ENCODE measurements around the gene SLC39A11.

- TF ChIP-seq CTCF (IDR thresholded peaks at IDR 0.05) = no peak
- no peak for TF ChIP-seq ELF1 (IDR thresholded peaks at IDR 0.05)
- TF ChIP-seq NRF1 (IDR thresholded peaks at IDR 0.05; ENCODE audit: low read depth, low read length) = no peak
- no peak for TF ChIP-seq MXI1 (IDR thresholded peaks at IDR 0.05; ENCODE audit: low read depth, low read length)
- TF ChIP-seq GABPA (IDR thresholded peaks at IDR 0.05; ENCODE audit: low read depth) = no peak
- TF ChIP-seq RFX5 (IDR thresholded peaks at IDR 0.05; ENCODE audit: low read length) = no peak
- TF ChIP-seq JUND (IDR thresholded peaks at IDR 0.05) = no peak
- TF ChIP-seq POLR2AphosphoS5 (IDR thresholded peaks at IDR 0.05; ENCODE audit: low read depth, low read length) = no peak
- TF ChIP-seq RCOR1 (IDR thresholded peaks at IDR 0.05; ENCODE audit: low read length) = no peak
- no peak for TF ChIP-seq NFIC (IDR thresholded peaks at IDR 0.05; ENCODE audit: borderline replicate concordance)
- no peak for TF ChIP-seq SIN3A (IDR thresholded peaks at IDR 0.05; ENCODE audit: borderline replicate concordance, low read depth, low read length)
- TF ChIP-seq MAX (IDR thresholded peaks at IDR 0.05; ENCODE audit: low read depth) = no peak
- no peak for TF ChIP-seq RAD21 (IDR thresholded peaks at IDR 0.05; ENCODE audit: low read length)
- no peak for TF ChIP-seq FOXJ3 (CRISPR knock-in tag; IDR thresholded peaks at IDR 0.05)
Measured at GRCh38 chr17:73050797-73051196, 41.7 kb downstream of the SLC39A11 start.
